ENCODE data around the gene SMYD3. TPM values are rescaled to one million over a fixed set of nuclear protein-coding genes. Genes with fewer than 3 reads are reported as not detected.

SMYD3 gene
- total RNA-seq, 1 experiment from 2014 or later = 29.6 TPM

DNA sequence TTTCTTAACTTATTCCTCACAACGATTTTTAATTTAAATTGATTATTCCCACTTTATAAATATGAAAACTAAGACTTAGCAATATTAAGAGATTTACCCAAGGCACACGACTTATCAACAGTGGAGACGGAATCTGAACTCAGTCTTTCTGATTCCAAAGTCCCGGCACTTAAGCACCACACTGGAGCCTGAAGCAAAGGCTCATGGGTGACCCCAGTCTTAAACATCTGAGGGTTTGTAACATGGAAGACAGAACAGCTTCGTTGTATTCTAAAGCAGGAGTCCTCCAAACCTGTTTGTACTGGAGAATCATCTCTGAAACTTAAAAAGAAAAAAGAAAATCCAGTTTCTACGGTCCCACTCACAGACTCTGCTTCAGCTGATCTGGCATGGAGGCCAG, 519.5 kb downstream of the SMYD3 start:
- no peak overlapping the region for H3K4me2 ChIP-seq
- DNase-seq = no peak
- no TSS peak for BruUV-seq (replicated peaks)
- no peaks in the 10 kb centered on the region for H3K36me3 ChIP-seq (ENCODE audit: low read depth)
- H3K4me3 ChIP-seq = no peak overlapping the region
- intact Hi-C loops (cut with micrococcal nuclease; ENCODE audit: unreplicated experiment) = no loop called here
- ChIA-PET POLR2A (ENCODE audit: unreplicated experiment) (no interaction called here), CTCF (interaction anchor here (0.7 kb wide), 1 partner anchor 303 kb away, joined by 4 read pairs; no protein-coding TSS in a partner anchor)
- no peaks in the 10 kb centered on the region for H4K20me1 ChIP-seq (ENCODE audit: insufficient read depth)
- no peaks in the 10 kb centered on the region for H3K9me2 ChIP-seq (ENCODE audit: insufficient read depth)
- H3K79me2 ChIP-seq (ENCODE audit: low read depth) = no peaks in the 10 kb centered on the region
- no peaks in the 10 kb centered on the region for H3K27me3 ChIP-seq (ENCODE audit: insufficient read depth, low read depth)
- no peak overlapping the region for H3K27ac ChIP-seq
- H2AFZ ChIP-seq = no peak overlapping the region
- TF ChIP-seq, protein P1, sequence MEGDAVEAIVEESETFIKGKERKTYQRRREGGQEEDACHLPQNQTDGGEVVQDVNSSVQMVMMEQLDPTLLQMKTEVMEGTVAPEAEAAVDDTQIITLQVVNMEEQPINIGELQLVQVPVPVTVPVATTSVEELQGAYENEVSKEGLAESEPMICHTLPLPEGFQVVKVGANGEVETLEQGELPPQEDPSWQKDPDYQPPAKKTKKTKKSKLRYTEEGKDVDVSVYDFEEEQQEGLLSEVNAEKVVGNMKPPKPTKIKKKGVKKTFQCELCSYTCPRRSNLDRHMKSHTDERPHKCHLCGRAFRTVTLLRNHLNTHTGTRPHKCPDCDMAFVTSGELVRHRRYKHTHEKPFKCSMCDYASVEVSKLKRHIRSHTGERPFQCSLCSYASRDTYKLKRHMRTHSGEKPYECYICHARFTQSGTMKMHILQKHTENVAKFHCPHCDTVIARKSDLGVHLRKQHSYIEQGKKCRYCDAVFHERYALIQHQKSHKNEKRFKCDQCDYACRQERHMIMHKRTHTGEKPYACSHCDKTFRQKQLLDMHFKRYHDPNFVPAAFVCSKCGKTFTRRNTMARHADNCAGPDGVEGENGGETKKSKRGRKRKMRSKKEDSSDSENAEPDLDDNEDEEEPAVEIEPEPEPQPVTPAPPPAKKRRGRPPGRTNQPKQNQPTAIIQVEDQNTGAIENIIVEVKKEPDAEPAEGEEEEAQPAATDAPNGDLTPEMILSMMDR (conservative IDR thresholded peaks at IDR 0.05) = no peak
- no peak for TF ChIP-seq EZH2 (IDR thresholded peaks at IDR 0.05; ENCODE audit: low read depth)
- peaks cover 13% of the 10 kb centered on the region for H3K4me1 ChIP-seq (replicated peaks; ENCODE audit: insufficient read depth)
- H3K9me3 ChIP-seq (ENCODE audit: insufficient read depth, low read depth) = no peaks in the 10 kb centered on the region
- H3F3A ChIP-seq (ENCODE audit: insufficient read depth, low read depth) = no peaks in the 10 kb centered on the region

- no peak overlapping the region for H3K27ac ChIP-seq
- H3K4me2 ChIP-seq = peak overlapping the region; percentile 29; the same call in 1 of the 2 replicates
- no TSS peak for BruUV-seq (replicated peaks)
- H3K4me1 ChIP-seq (replicated peaks; ENCODE audit: insufficient read depth) = peaks cover 13% of the 10 kb centered on the region
- H3K27me3 ChIP-seq (ENCODE audit: insufficient read depth, low read depth) = no peaks in the 10 kb centered on the region
- no peaks in the 10 kb centered on the region for H3F3A ChIP-seq (ENCODE audit: insufficient read depth, low read depth)
- H4K20me1 ChIP-seq (ENCODE audit: insufficient read depth) = no peaks in the 10 kb centered on the region
- no peak for TF ChIP-seq EZH2 (IDR thresholded peaks at IDR 0.05; ENCODE audit: low read depth)
- TF ChIP-seq, protein P1 (conservative IDR thresholded peaks at IDR 0.05) = no peak
- no peaks in the 10 kb centered on the region for H3K9me3 ChIP-seq (ENCODE audit: insufficient read depth, low read depth)
- H2AFZ ChIP-seq = no peak overlapping the region
- intact Hi-C loops (cut with micrococcal nuclease; ENCODE audit: unreplicated experiment) = no loop called here
- ChIA-PET POLR2A (ENCODE audit: unreplicated experiment) (no interaction called here), CTCF (interaction anchor here (0.7 kb wide), 1 partner anchor 304 kb away, joined by 4 read pairs; no protein-coding TSS in a partner anchor)
- H3K9me2 ChIP-seq (ENCODE audit: insufficient read depth) = no peaks in the 10 kb centered on the region
- H3K4me3 ChIP-seq = no peak overlapping the region
- H3K36me3 ChIP-seq (ENCODE audit: low read depth) = no peaks in the 10 kb centered on the region
- no peaks in the 10 kb centered on the region for H3K79me2 ChIP-seq (ENCODE audit: low read depth)
- DNase-seq = no peak
Observed at GRCh38 chr1:245987219-245987545, 519.9 kb downstream of the SMYD3 start.

- Histone ChIP-seq H4K20me1 (ENCODE audit: insufficient read depth) (no peaks in the 10 kb centered on the region), H3K9me3 (ENCODE audit: insufficient read depth, low read depth) (no peaks in the 10 kb centered on the region), H3K4me3 (no peak overlapping the region), H3K4me2 (peak overlapping the region; percentile 29), H3K4me1 (replicated peaks; ENCODE audit: insufficient read depth) (peaks cover 13% of the 10 kb centered on the region), H2AFZ (no peak overlapping the region), H3K36me3 (ENCODE audit: low read depth) (no peaks in the 10 kb centered on the region), H3K27ac (no peak overlapping the region), H3K27me3 (ENCODE audit: insufficient read depth, low read depth) (no peaks in the 10 kb centered on the region), H3K9me2 (ENCODE audit: insufficient read depth) (no peaks in the 10 kb centered on the region), H3F3A (ENCODE audit: insufficient read depth, low read depth) (no peaks in the 10 kb centered on the region), H3K79me2 (ENCODE audit: low read depth) (no peaks in the 10 kb centered on the region)
- BruUV-seq (replicated peaks) = no TSS peak
- TF ChIP-seq, protein P1 (conservative IDR thresholded peaks at IDR 0.05) = no peak
- TF ChIP-seq EZH2 (IDR thresholded peaks at IDR 0.05; ENCODE audit: low read depth) = no peak
- intact Hi-C loops (cut with micrococcal nuclease; ENCODE audit: unreplicated experiment) = no loop called here
- peak; percentile 25 to 50 for DNase-seq
- CTCF ChIA-PET = interaction anchor here (0.5 kb wide), 1 partner anchor 251 kb away, joined by 4 read pairs; no protein-coding TSS in a partner anchor
- POLR2A ChIA-PET (ENCODE audit: unreplicated experiment) = no interaction called here
Observed at GRCh38 chr1:245986404-245987218, 520.5 kb downstream of the SMYD3 start.
